Sigmoid colon (tissue), 7 donors: ENCODE data around the gene CHIT1. TPM values are rescaled to one million over a fixed set of nuclear protein-coding genes. Genes with fewer than 3 reads are reported as not detected.

Experiments
- DNase-seq: peaks from one replicate; pipeline ENCODE4 v3.0.0-alpha.2; 2019
- H3K27ac ChIP-seq, 4 donors: fragments of 200-600 bp; sonication (generic); one replicate each; pipeline ENCODE4 v1.5.1; 2016 to 2019; ENCODE audit warnings: mild to moderate bottlenecking in 1 of 4
- H3K27me3 ChIP-seq, 3 donors: fragments of 200-600 bp; sonication (generic); one replicate each; pipeline ENCODE4 v1.5.1; 2019; ENCODE audit warnings: mild to moderate bottlenecking in 1 of 3
- H3K36me3 ChIP-seq, 4 donors: fragments of 200-600 bp; sonication (generic); one replicate each; pipeline ENCODE4 v1.5.1; 2016 to 2019
- H3K4me1 ChIP-seq, 4 donors: fragments of 200-600 bp; sonication (generic); one replicate each; pipeline ENCODE4 v1.5.1; 2017 to 2019
- H3K4me3 ChIP-seq, 4 donors: fragments of 200-600 bp; sonication (generic); one replicate each; pipeline ENCODE4 v1.5.1; 2017 to 2019; ENCODE audit warnings: mild to moderate bottlenecking in 2 of 4, moderate library complexity in 1 of 4
- H3K9me3 ChIP-seq, 4 donors: fragments of 200-600 bp in 3 of 4; sonication (generic) in 3 of 4; one replicate each; pipeline versions ENCODE4 v1.5.1 to v1.6.1; 2013 to 2019
- EP300 ChIP-seq, 4 donors: sonication (generic); formaldehyde crosslinking; IDR thresholded peaks; one replicate each; pipeline ENCODE4 v1.6.1; 2017; ENCODE audit warnings: antibody characterized with exemption in 4 of 4
- POLR2A ChIP-seq, 2 donors: fragments of 450-650 bp; IDR thresholded peaks; one replicate each; pipeline ENCODE4 v1.6.1; 2016; ENCODE audit warnings: antibody characterized with exemption in 2 of 2, mild to moderate bottlenecking in 2 of 2, moderate library complexity in 2 of 2
- POLR2AphosphoS5 ChIP-seq, 4 donors: sonication (generic); formaldehyde crosslinking; IDR thresholded peaks; one replicate each; pipeline ENCODE4 v1.6.1; 2017; ENCODE audit warnings: antibody characterized with exemption in 4 of 4
- WGBS, 2 donors: extraction: QIAGEN DNeasy Blood & Tissue Kit; methylation state at CpG; one replicate each; pipeline ENCODE4 v1.1.7; 2013; 5-methylcytosine and 5-hydroxymethylcytosine counted together
- intact Hi-C: fragments of 100-400 bp; cut with DNase I; formaldehyde crosslinking; loops from one replicate; pipeline ENCODE4 v1.15.1; 2023
- polyA plus RNA-seq, 3 donors: library from polyadenylated mRNA; stranded (reverse); fragments of 200-250 nt; gene quantifications; one replicate each; pipeline ENCODE4 v1.2.3, GENCODE V29; 2013
- total RNA-seq, 4 donors: library from RNA; depleted of rRNA; stranded (reverse); fragments of >200 nt; gene quantifications; one replicate each; pipeline ENCODE4 v1.1.0, GENCODE V29; 2016
- TF ChIP-seq, protein P1 (sequence below), 4 experiments: fragments of 450-650 bp in 3 of 4; fragments of 200-600 bp in 1 of 4; IDR thresholded peaks; one replicate each; pipeline ENCODE4 v1.5.1; 2016 to 2019; ENCODE audit warnings: antibody characterized with exemption in 4 of 4, mild to moderate bottlenecking in 3 of 4, moderate library complexity in 2 of 4
- donor health status: healthy with polysubstance abuse.
- donor health status: Bipolar disorder and iron deficiency.
- donor health status: healthy.

CHIT1 gene
- total and polyA plus RNA-seq, 7 donors: 0.98 TPM; not detected in 6

- 17 to 19% methylated on average over 32 of the region's 32 CpGs for WGBS, 2 donors
These were observed 43.9 kb upstream of the CHIT1 start for GRCh38 chr1:203273206-203273868.

DNA sequence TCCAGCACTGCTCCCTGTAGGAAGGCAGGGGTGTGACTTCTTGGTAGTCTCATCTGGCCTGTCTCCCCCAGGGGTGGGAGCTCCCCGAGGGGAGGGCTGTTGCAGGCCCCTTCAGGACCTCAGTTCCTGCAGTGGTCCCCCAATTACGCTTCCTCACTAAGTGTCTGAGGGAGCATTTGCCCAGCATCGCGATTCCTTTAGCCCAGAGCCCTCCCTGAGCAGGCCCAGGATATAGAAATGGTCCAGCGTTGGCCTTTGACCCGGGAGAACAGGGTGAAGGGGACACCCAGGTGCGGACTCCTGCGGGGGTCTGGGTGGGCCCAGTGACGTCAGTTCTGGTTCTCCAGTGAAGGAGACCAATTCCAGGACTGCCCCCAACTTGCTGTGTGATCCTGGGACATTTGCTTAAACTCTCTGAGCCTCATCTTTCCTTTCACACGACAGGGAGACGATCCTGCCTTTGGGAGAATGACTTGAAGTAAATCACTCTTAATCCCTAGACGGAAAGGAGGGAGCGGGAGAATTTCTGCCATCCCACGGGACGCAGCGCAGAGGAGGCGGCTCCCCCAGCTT lies 43.2 kb upstream of the CHIT1 start:
- H3K4me3 ChIP-seq: peak overlapping the region in 1 of 4 donors; percentile 31
- no peaks in the 10 kb centered on the region for H3K27me3 ChIP-seq
- no peaks in the 10 kb centered on the region for H3K36me3 ChIP-seq
- intact Hi-C loops: loop anchor here (1.0 to 10.0 kb wide), 4 partner anchors 55 to 432 kb away; no protein-coding TSS in a partner anchor
- H3K4me1 ChIP-seq: peaks cover 0 to 70% (median 56%) of the 10 kb centered on the region in 4 donors
- no peaks in the 10 kb centered on the region for H3K9me3 ChIP-seq
- H3K27ac ChIP-seq: peak overlapping the region; percentile 86 to 98 (median 92)
- DNase-seq: no peak
- 20 to 30% methylated on average over 17 of the region's 17 CpGs for WGBS, 2 donors
- TF ChIP-seq, protein P1, sequence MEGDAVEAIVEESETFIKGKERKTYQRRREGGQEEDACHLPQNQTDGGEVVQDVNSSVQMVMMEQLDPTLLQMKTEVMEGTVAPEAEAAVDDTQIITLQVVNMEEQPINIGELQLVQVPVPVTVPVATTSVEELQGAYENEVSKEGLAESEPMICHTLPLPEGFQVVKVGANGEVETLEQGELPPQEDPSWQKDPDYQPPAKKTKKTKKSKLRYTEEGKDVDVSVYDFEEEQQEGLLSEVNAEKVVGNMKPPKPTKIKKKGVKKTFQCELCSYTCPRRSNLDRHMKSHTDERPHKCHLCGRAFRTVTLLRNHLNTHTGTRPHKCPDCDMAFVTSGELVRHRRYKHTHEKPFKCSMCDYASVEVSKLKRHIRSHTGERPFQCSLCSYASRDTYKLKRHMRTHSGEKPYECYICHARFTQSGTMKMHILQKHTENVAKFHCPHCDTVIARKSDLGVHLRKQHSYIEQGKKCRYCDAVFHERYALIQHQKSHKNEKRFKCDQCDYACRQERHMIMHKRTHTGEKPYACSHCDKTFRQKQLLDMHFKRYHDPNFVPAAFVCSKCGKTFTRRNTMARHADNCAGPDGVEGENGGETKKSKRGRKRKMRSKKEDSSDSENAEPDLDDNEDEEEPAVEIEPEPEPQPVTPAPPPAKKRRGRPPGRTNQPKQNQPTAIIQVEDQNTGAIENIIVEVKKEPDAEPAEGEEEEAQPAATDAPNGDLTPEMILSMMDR (IDR thresholded peaks at IDR 0.05): no peak
- no peak for TF ChIP-seq POLR2A (IDR thresholded peaks at IDR 0.05)
- TF ChIP-seq POLR2AphosphoS5 (IDR thresholded peaks at IDR 0.05): no peak
- TF ChIP-seq EP300 (IDR thresholded peaks at IDR 0.05): no peak

More at GRCh38 chr1:203273206-203273868, 43.9 kb upstream of the CHIT1 start:
- peak overlapping the region; percentile 86 to 98 (median 92) for H3K27ac ChIP-seq
- intact Hi-C loops: loop anchor here (1.0 to 10.0 kb wide), 4 partner anchors 54 to 431 kb away; no protein-coding TSS in a partner anchor
- peaks cover 0 to 74% (median 59%) of the 10 kb centered on the region in 4 donors for H3K4me1 ChIP-seq
- no peaks in the 10 kb centered on the region for H3K36me3 ChIP-seq
- H3K27me3 ChIP-seq: no peaks in the 10 kb centered on the region
- H3K9me3 ChIP-seq: no peaks in the 10 kb centered on the region
- DNase-seq: peak; percentile 95
- peak overlapping the region in 3 of 4 donors; percentile 19 to 31 (median 30) for H3K4me3 ChIP-seq
- TF ChIP-seq POLR2AphosphoS5 (IDR thresholded peaks at IDR 0.05) (peak; percentile 18 to 71 (median 54)), POLR2A (IDR thresholded peaks at IDR 0.05) (no peak), EP300 (IDR thresholded peaks at IDR 0.05) (no peak)
- TF ChIP-seq, protein P1 (IDR thresholded peaks at IDR 0.05): peak; percentile 98 to 100 (median 99)

- Histone ChIP-seq H3K4me3 (no peak overlapping the region), H3K27ac (peak overlapping the region in 1 of 4 donors; percentile 98), H3K36me3 (no peaks in the 10 kb centered on the region), H3K27me3 (no peaks in the 10 kb centered on the region), H3K4me1 (peaks cover 0 to 66% (median 53%) of the 10 kb centered on the region in 4 donors), H3K9me3 (no peaks in the 10 kb centered on the region)
- DNase-seq: no peak
- WGBS, 2 donors: 30 to 68% methylated on average over 6 of the region's 6 CpGs
- intact Hi-C loops: loop anchor here (2.0 to 10.0 kb wide), 3 partner anchors 169 to 433 kb away; no protein-coding TSS in a partner anchor
- no peak for TF ChIP-seq POLR2A (IDR thresholded peaks at IDR 0.05)
These were observed 42.6 kb upstream of the CHIT1 start for GRCh38 chr1:203271962-203272632.

GRCh38 chr1:203271018-203271743 lies 41.7 kb upstream of the CHIT1 start:
- peak in 1 of 4 donors; percentile 44 for TF ChIP-seq POLR2AphosphoS5 (IDR thresholded peaks at IDR 0.05)
- TF ChIP-seq, protein P1 (IDR thresholded peaks at IDR 0.05): no peak
- intact Hi-C loops: loop anchor here (2.0 to 10.0 kb wide), 2 partner anchors 216 to 434 kb away; no protein-coding TSS in a partner anchor
- WGBS, 2 donors: 29 to 39% methylated on average over 8 of the region's 8 CpGs
- H3K27me3 ChIP-seq: no peaks in the 10 kb centered on the region
- no peaks in the 10 kb centered on the region for H3K36me3 ChIP-seq
- peaks cover 0 to 57% (median 43%) of the 10 kb centered on the region in 4 donors for H3K4me1 ChIP-seq
- peak; percentile 93 for DNase-seq
- peak overlapping the region in 1 of 4 donors; percentile 29 for H3K27ac ChIP-seq
- H3K9me3 ChIP-seq: no peaks in the 10 kb centered on the region
- H3K4me3 ChIP-seq: no peak overlapping the region
